ENCODE measurements around the gene RPL13.

The RPL13 gene

GRCh38 chr16:89602952-89603590, 42.6 kb downstream of the RPL13 start:
- no peak for TF ChIP-seq CTCF (IDR thresholded peaks at IDR 0.05; ENCODE audit: low read depth, low read length, missing control alignments)
- no peak for DNase-seq (ENCODE audit: low read depth)
- H3K4me3 ChIP-seq (ENCODE audit: low read depth, low read length): no peak overlapping the region

- no peak overlapping the region for H3K4me3 ChIP-seq (ENCODE audit: low read depth, low read length)
- TF ChIP-seq CTCF (IDR thresholded peaks at IDR 0.05; ENCODE audit: low read depth, low read length, missing control alignments): no peak
- no peak for DNase-seq (ENCODE audit: low read depth)
These were observed 44.3 kb downstream of the RPL13 start for GRCh38 chr16:89604764-89605163.

GRCh38 chr16:89605186-89605970, 44.9 kb downstream of the RPL13 start:
- H3K4me3 ChIP-seq (ENCODE audit: low read depth, low read length): no peak overlapping the region
- DNase-seq (ENCODE audit: low read depth): no peak
- no peak for TF ChIP-seq CTCF (IDR thresholded peaks at IDR 0.05; ENCODE audit: low read depth, low read length, missing control alignments)

- DNase-seq (ENCODE audit: low read depth): no peak
- no peak for TF ChIP-seq CTCF (IDR thresholded peaks at IDR 0.05; ENCODE audit: low read depth, low read length, missing control alignments)
- no peak overlapping the region for H3K4me3 ChIP-seq (ENCODE audit: low read depth, low read length)
These were observed 45.5 kb downstream of the RPL13 start for GRCh38 chr16:89606006-89606405.

GRCh38 chr16:89607453-89607852, 47.0 kb downstream of the RPL13 start:
- H3K4me3 ChIP-seq (ENCODE audit: low read depth, low read length): no peak overlapping the region
- DNase-seq (ENCODE audit: low read depth): no peak
- no peak for TF ChIP-seq CTCF (IDR thresholded peaks at IDR 0.05; ENCODE audit: low read depth, low read length, missing control alignments)

- H3K4me3 ChIP-seq (ENCODE audit: low read depth, low read length): no peak overlapping the region
- no peak for TF ChIP-seq CTCF (IDR thresholded peaks at IDR 0.05; ENCODE audit: low read depth, low read length, missing control alignments)
- no peak for DNase-seq (ENCODE audit: low read depth)
These were observed 47.7 kb downstream of the RPL13 start for GRCh38 chr16:89607937-89608740.

All from GM12864 (cell line).